PC-9 (cell line): ENCODE results near the gene SYT2. TPM values are rescaled to one million over a fixed set of nuclear protein-coding genes. Genes with fewer than 3 reads are reported as not detected.
A peak's percentile ranks its signal among the peaks of the same experiment; 100 is the strongest.

Experiments used
- BruUV-seq: library from RNA; stranded (reverse); fragments of 400-500 nt; replicated peaks from 2 replicates; lab custom pipeline; 2021; lab: Mats Ljungman, UMichigan
- CTCF ChIA-PET: fragments of 300-600 bp; sonication (Branson Sonifier 250); formaldehyde crosslinking; loops from one replicate; lab custom pipeline; 2022; ENCODE audit warnings: antibody characterized with exemption; lab: Charles Lee
- POLR2A ChIA-PET: fragments of 300-600 bp; sonication (Branson Sonifier 250); formaldehyde crosslinking; loops from one replicate; lab custom pipeline; 2022; ENCODE audit warnings: antibody characterized with exemption; ENCODE audit not compliant: unreplicated experiment; lab: Charles Lee
- DNase-seq, 2 experiments: peaks; one replicate each; pipeline versions ENCODE4 v3.0.0 to v3.0.0-alpha.2; 2015 to 2022; ENCODE audit warnings: mixed read lengths in 1 of 2
- H2AFZ ChIP-seq: fragments of 200-600 bp; sonication (generic); 2 replicates; pipeline ENCODE4 v1.8.1; 2017; ENCODE audit warnings: antibody characterized with exemption
- H3F3A ChIP-seq: fragments of 200-600 bp; sonication (generic); 2 replicates; pipeline ENCODE4 v1.8.1; 2017; ENCODE audit warnings: antibody characterized with exemption, mild to moderate bottlenecking, low read depth; ENCODE audit not compliant: insufficient read depth
- H3K27ac ChIP-seq: fragments of 200-600 bp; sonication (generic); 2 replicates; pipeline ENCODE4 v1.6.1; 2016; ENCODE audit warnings: mixed run types
- H3K27me3 ChIP-seq: fragments of 200-600 bp; sonication (generic); 2 replicates; pipeline ENCODE4 v1.6.1; 2016; ENCODE audit warnings: low read depth, mixed run types; ENCODE audit not compliant: insufficient read depth
- H3K36me3 ChIP-seq: fragments of 200-600 bp; sonication (generic); 2 replicates; pipeline ENCODE4 v1.6.1; 2016; ENCODE audit warnings: low read depth, mixed run types
- H3K4me1 ChIP-seq: fragments of 200-600 bp; sonication (generic); replicated peaks from 2 replicates; pipeline ENCODE4 v1.6.1; 2016; ENCODE audit warnings: mixed run types; ENCODE audit not compliant: insufficient read depth
- H3K4me2 ChIP-seq: fragments of 200-600 bp; sonication (generic); 2 replicates; pipeline ENCODE4 v1.6.1; 2017; ENCODE audit warnings: mixed run types
- H3K4me3 ChIP-seq: fragments of 200-600 bp; sonication (generic); 2 replicates; pipeline ENCODE4 v1.6.1; 2016; ENCODE audit warnings: mixed run types
- H3K79me2 ChIP-seq: fragments of 200-600 bp; sonication (generic); 2 replicates; pipeline ENCODE4 v1.6.1; 2017; ENCODE audit warnings: low read depth, mixed run types
- H3K9me2 ChIP-seq: fragments of 200-600 bp; sonication (generic); 2 replicates; pipeline ENCODE4 v1.8.1; 2017; ENCODE audit warnings: mild to moderate bottlenecking; ENCODE audit not compliant: insufficient read depth
- H3K9me3 ChIP-seq: fragments of 200-600 bp; sonication (generic); 2 replicates; pipeline ENCODE4 v1.8.1; 2016; ENCODE audit warnings: low read depth; ENCODE audit not compliant: insufficient read depth
- H4K20me1 ChIP-seq: fragments of 200-600 bp; sonication (generic); 2 replicates; pipeline ENCODE4 v1.8.1; 2017; ENCODE audit not compliant: insufficient read depth
- EZH2 ChIP-seq: fragments of 200-600 bp; sonication (generic); IDR thresholded peaks from 2 replicates; pipeline ENCODE4 v1.8.0; 2017; ENCODE audit warnings: antibody characterized with exemption, low read depth
- intact Hi-C: fragments of 100-400 bp; cut with micrococcal nuclease; formaldehyde crosslinking; loops from one replicate; pipeline ENCODE4 v1.10.0; 2022; ENCODE audit not compliant: unreplicated experiment
- total RNA-seq: library from RNA; stranded (reverse); gene quantifications from 2 replicates; pipeline ENCODE4 v1.2.3, GENCODE V29; 2021
- TF ChIP-seq, protein P1 (sequence below): fragments of 200-600 bp; sonication (generic); conservative IDR thresholded peaks from 2 replicates; pipeline ENCODE4 v1.6.1; 2017; ENCODE audit warnings: mixed run types, antibody characterized with exemption, mild to moderate bottlenecking, moderate library complexity

Gene SYT2
- total RNA-seq, 1 experiment from 2014 or later: 0.07 TPM

DNA sequence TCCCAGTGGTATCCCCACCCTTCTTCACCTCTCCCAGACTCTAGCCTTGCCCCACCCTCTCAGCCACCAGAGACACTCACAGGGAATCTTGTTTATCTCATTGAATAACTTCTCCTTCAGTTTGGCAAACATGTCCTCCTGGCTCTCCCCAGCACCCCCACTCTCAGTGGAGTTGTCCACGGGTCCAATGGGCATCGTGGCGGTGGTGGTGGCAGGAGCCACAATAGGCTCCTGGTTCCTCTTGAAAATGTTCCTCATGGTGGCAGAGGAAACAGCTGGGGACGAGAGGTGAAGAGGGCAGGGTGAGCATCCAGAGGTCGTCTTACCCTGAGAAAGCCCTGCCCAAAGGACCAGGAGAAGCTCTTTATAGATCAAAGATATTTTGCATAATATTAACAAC is 104.7 kb downstream of the SYT2 start:
- Histone ChIP-seq H3K4me1 (no peaks in the 10 kb centered on the region), H3K27ac (no peak overlapping the region), H4K20me1 (no peaks in the 10 kb centered on the region), H3K9me2 (no peaks in the 10 kb centered on the region), H3F3A (no peaks in the 10 kb centered on the region), H3K79me2 (no peaks in the 10 kb centered on the region), H3K4me2 (no peak overlapping the region), H3K4me3 (no peak overlapping the region), H3K9me3 (no peaks in the 10 kb centered on the region), H3K27me3 (no peaks in the 10 kb centered on the region), H3K36me3 (no peaks in the 10 kb centered on the region), H2AFZ (no peak overlapping the region)
- no peak for DNase-seq
- no peak for TF ChIP-seq EZH2
- TF ChIP-seq, protein P1, sequence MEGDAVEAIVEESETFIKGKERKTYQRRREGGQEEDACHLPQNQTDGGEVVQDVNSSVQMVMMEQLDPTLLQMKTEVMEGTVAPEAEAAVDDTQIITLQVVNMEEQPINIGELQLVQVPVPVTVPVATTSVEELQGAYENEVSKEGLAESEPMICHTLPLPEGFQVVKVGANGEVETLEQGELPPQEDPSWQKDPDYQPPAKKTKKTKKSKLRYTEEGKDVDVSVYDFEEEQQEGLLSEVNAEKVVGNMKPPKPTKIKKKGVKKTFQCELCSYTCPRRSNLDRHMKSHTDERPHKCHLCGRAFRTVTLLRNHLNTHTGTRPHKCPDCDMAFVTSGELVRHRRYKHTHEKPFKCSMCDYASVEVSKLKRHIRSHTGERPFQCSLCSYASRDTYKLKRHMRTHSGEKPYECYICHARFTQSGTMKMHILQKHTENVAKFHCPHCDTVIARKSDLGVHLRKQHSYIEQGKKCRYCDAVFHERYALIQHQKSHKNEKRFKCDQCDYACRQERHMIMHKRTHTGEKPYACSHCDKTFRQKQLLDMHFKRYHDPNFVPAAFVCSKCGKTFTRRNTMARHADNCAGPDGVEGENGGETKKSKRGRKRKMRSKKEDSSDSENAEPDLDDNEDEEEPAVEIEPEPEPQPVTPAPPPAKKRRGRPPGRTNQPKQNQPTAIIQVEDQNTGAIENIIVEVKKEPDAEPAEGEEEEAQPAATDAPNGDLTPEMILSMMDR: no peak
- intact Hi-C loops: no loop called here
- ChIA-PET CTCF (no interaction called here), POLR2A (no interaction called here)
- BruUV-seq: no TSS peak

DNA sequence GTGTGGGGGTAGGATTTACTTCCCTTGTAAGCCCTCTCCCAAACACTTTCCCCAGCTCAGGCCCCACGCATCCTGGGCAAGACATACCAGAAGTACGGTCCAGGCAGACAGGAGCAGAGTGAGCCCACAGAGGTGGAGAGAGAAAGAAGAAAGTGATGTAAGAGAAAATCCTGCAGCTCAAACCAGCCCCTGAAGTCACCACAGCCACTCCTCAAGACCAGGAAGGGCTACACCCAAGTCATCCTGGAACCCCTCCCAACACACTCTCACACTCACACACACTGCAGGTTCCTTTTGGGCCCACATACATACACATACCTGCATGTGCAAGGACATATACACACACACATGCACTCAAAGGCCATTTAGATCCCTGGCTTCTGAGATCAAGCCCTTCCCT is 106.8 kb downstream of the SYT2 start:
- Histone ChIP-seq H3K27me3 (no peaks in the 10 kb centered on the region), H3K9me3 (no peaks in the 10 kb centered on the region), H3K4me3 (no peak overlapping the region), H3F3A (no peaks in the 10 kb centered on the region), H3K27ac (no peak overlapping the region), H4K20me1 (no peaks in the 10 kb centered on the region), H3K9me2 (no peaks in the 10 kb centered on the region), H2AFZ (no peak overlapping the region), H3K4me2 (no peak overlapping the region), H3K4me1 (no peaks in the 10 kb centered on the region), H3K79me2 (no peaks in the 10 kb centered on the region), H3K36me3 (no peaks in the 10 kb centered on the region)
- no peak for DNase-seq
- POLR2A ChIA-PET: no interaction called here
- BruUV-seq: no TSS peak
- intact Hi-C loops: loop anchor here (5.0 kb wide), 1 partner anchor 421 kb away; no protein-coding TSS in a partner anchor
- TF ChIP-seq, protein P1: no peak
- no peak for TF ChIP-seq EZH2
- CTCF ChIA-PET: no interaction called here

DNA sequence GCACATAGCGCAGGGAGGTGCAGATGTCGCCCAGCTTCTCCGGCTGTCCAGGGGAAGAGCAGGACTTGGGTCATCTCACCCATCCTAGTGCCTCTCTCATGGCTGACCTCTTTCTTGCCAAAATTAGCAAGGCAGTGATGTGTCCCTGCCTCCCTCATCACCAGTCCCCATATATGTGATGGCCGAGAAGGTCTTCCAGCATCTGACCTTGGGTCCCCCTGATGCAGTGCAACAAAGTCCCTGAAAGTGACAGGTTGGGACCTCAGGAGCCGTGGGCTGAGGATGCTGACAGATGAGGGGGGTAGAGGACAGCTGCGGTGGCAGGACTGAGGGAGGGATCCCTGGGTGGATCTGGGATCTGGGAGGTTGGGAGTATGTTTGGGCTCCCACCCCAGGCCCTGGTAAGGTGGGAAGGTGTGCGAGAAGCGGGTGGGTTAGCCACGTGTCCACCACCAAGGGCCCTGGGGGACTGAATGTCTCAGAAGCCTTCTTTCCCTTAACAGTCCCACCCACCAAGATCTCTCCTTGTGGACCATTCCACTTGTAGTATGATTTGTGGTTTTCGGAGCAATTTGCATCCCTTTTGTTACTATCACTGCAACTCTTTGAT is 109.7 kb downstream of the SYT2 start:
- Histone ChIP-seq H3K4me2 (no peak overlapping the region), H3K4me3 (no peak overlapping the region), H3K27ac (no peak overlapping the region), H3K9me3 (no peaks in the 10 kb centered on the region), H3K9me2 (no peaks in the 10 kb centered on the region), H3K27me3 (no peaks in the 10 kb centered on the region), H3K79me2 (no peaks in the 10 kb centered on the region), H2AFZ (no peak overlapping the region), H4K20me1 (no peaks in the 10 kb centered on the region), H3K36me3 (no peaks in the 10 kb centered on the region), H3K4me1 (no peaks in the 10 kb centered on the region), H3F3A (no peaks in the 10 kb centered on the region)
- no TSS peak for BruUV-seq
- no peak for DNase-seq
- ChIA-PET POLR2A (no interaction called here), CTCF (interaction anchor here (0.6 to 1.2 kb wide), 8 partner anchors 25 to 1951 kb away, joined by 3 to 6 read pairs (median 3); no protein-coding TSS in a partner anchor)
- intact Hi-C loops: loop anchor here (1.0 to 5.0 kb wide), 5 partner anchors 99 to 418 kb away; no protein-coding TSS in a partner anchor
- TF ChIP-seq EZH2: no peak
- TF ChIP-seq, protein P1: peak; percentile 37; the same call in 1 of the 2 replicates
